DOHH2 (cell line): Measurements from ENCODE around the gene KLHL2.

ENCODE experiments used
- EZH2phosphoT487 ChIP-seq: fragments of 200-600 bp; sonication (generic); IDR thresholded peaks from 2 replicates; pipeline ENCODE4 v1.6.1; 2017; ENCODE audit warnings: borderline replicate concordance, mild to moderate bottlenecking, antibody characterized with exemption, low read length, moderate library complexity, mixed read lengths
- TF ChIP-seq, protein P1 (sequence below): fragments of 200-600 bp; sonication (generic); IDR thresholded peaks from one replicate; pipeline ENCODE4 v1.5.1; 2014; ENCODE audit warnings: antibody characterized with exemption, mild to moderate bottlenecking, low read depth, low read length; ENCODE audit not compliant: poor library complexity, severe bottlenecking

DNA sequence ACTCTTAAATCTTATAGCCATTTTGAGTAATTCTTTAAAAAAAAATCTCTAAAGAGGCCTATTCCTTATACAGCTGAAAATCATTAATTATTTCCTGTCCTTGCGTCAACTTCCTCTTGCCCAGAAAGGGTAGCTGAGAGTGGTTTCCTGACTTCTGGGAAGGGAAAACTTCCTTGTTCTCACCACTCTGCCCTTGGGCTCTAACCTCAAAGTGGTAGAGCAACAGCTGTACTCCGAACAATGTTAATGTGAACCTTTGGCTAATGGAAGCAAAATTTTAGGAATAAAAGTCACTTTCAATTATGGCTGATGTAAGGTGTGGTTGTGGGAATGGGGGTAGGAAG lies 15.3 kb downstream of the KLHL2 start:
- TF ChIP-seq, protein P1, sequence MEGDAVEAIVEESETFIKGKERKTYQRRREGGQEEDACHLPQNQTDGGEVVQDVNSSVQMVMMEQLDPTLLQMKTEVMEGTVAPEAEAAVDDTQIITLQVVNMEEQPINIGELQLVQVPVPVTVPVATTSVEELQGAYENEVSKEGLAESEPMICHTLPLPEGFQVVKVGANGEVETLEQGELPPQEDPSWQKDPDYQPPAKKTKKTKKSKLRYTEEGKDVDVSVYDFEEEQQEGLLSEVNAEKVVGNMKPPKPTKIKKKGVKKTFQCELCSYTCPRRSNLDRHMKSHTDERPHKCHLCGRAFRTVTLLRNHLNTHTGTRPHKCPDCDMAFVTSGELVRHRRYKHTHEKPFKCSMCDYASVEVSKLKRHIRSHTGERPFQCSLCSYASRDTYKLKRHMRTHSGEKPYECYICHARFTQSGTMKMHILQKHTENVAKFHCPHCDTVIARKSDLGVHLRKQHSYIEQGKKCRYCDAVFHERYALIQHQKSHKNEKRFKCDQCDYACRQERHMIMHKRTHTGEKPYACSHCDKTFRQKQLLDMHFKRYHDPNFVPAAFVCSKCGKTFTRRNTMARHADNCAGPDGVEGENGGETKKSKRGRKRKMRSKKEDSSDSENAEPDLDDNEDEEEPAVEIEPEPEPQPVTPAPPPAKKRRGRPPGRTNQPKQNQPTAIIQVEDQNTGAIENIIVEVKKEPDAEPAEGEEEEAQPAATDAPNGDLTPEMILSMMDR: no peak
- TF ChIP-seq EZH2phosphoT487: no peak
